SK-N-SH (cell line): ENCODE results near the gene NCAPD3. TPM values are rescaled to one million over a fixed set of nuclear protein-coding genes. Genes with fewer than 3 reads are reported as not detected.

Experiments used
- CTCF ChIA-PET: fragments of 300-600, 350-600 bp; formaldehyde crosslinking; extraction: SDS; loops from one replicate; lab custom pipeline; 2021; lab: Yijun Ruan, JAX
- POLR2A ChIA-PET: fragments of 350-600 bp; sonication (Branson Sonifier 250); formaldehyde crosslinking; extraction: SDS; loops from one replicate; lab custom pipeline; 2020; ENCODE audit warnings: antibody characterized with exemption, inconsistent platforms; lab: Yijun Ruan, JAX
- DNase-seq: peaks from one replicate; pipeline ENCODE4 v3.0.0; 2012
- H2AFZ ChIP-seq: fragments of 200-600 bp; sonication (generic); 2 replicates; pipeline ENCODE4 v1.8.1; 2016; ENCODE audit warnings: antibody characterized with exemption, mild to moderate bottlenecking, low read depth
- H3F3A ChIP-seq: fragments of 200-600 bp; sonication (generic); replicated peaks from 2 replicates; pipeline ENCODE3; 2016; ENCODE audit warnings: antibody characterized with exemption, mild to moderate bottlenecking; ENCODE audit not compliant: insufficient read depth
- H3K27ac ChIP-seq, 2 experiments: fragments of 200-500 bp in 1 of 2; fragments of 200-600 bp in 1 of 2; sonication (Bioruptor generic) in 1 of 2; sonication (generic), shearing (Covaris generic) in 1 of 2; 2 replicates each; pipeline versions ENCODE4 v1.5.1 to v1.6.1; 2014 to 2016; ENCODE audit warnings: low read depth in 2 of 2, inconsistent platforms in 1 of 2, low read length in 1 of 2, mild to moderate bottlenecking in 1 of 2, mixed read lengths in 1 of 2
- H3K27me3 ChIP-seq: fragments of 200-600 bp; sonication (generic), shearing (Covaris generic); 2 replicates; pipeline ENCODE4 v1.6.1; 2016; ENCODE audit warnings: mixed run types; ENCODE audit not compliant: insufficient read depth
- H3K36me3 ChIP-seq, 2 experiments: fragments of 200-500 bp in 1 of 2; fragments of 200-600 bp in 1 of 2; sonication (Bioruptor generic) in 1 of 2; sonication (generic) in 1 of 2; replicated peaks in 1 of 2; 2 replicates each; pipeline versions ENCODE3 to v1.5.1; 2014 to 2016; ENCODE audit warnings: low read length in 1 of 2, mild to moderate bottlenecking in 1 of 2; ENCODE audit not compliant: insufficient read depth in 2 of 2, control insufficient read depth in 1 of 2
- H3K4me1 ChIP-seq, 2 experiments: fragments of 200-500 bp in 1 of 2; fragments of 200-600 bp in 1 of 2; sonication (Bioruptor generic) in 1 of 2; sonication (generic), shearing (Covaris generic) in 1 of 2; 2 replicates each; pipeline versions ENCODE4 v1.5.1 to v1.6.1; 2014 to 2016; ENCODE audit warnings: low read depth in 1 of 2, low read length in 1 of 2, mixed run types in 1 of 2; ENCODE audit not compliant: insufficient read depth in 2 of 2, control insufficient read depth in 1 of 2
- H3K4me2 ChIP-seq: fragments of 200-600 bp; sonication (generic), shearing (Covaris generic); 2 replicates; pipeline ENCODE4 v1.6.1; 2017; ENCODE audit warnings: mixed run types
- H3K4me3 ChIP-seq, 2 experiments: fragments of 200-500 bp in 1 of 2; fragments of 200-600 bp in 1 of 2; sonication (Bioruptor generic) in 1 of 2; sonication (generic), shearing (Covaris generic) in 1 of 2; 2 replicates each; pipeline versions ENCODE4 v1.5.1 to v1.8.1; 2014 to 2016; ENCODE audit warnings: low read depth in 2 of 2, inconsistent platforms in 1 of 2, low read length in 1 of 2, mild to moderate bottlenecking in 1 of 2, mixed read lengths in 1 of 2, moderate library complexity in 1 of 2
- H3K79me2 ChIP-seq: fragments of 200-600 bp; sonication (generic); 2 replicates; pipeline ENCODE4 v1.8.1; 2017; ENCODE audit warnings: mild to moderate bottlenecking; ENCODE audit not compliant: insufficient read depth
- H3K9ac ChIP-seq: fragments of 200-600 bp; sonication (generic); 2 replicates; pipeline ENCODE4 v1.6.1; 2017; ENCODE audit warnings: mixed run types
- H3K9me2 ChIP-seq: fragments of 200-600 bp; sonication (generic); 2 replicates; pipeline ENCODE4 v1.6.1; 2017; ENCODE audit warnings: mixed run types
- H3K9me3 ChIP-seq: fragments of 200-600 bp; sonication (generic); 2 replicates; pipeline ENCODE4 v1.6.1; 2017; ENCODE audit warnings: mixed run types, mild to moderate bottlenecking, moderate library complexity
- H4K20me1 ChIP-seq: fragments of 200-600 bp; sonication (generic); 2 replicates; pipeline ENCODE4 v1.6.1; 2017; ENCODE audit warnings: mild to moderate bottlenecking, mixed run types; ENCODE audit not compliant: insufficient read depth
- ELF1 ChIP-seq: IDR thresholded peaks from 2 replicates; pipeline ENCODE4 v1.4.0; 2012
- EZH2phosphoT487 ChIP-seq: fragments of 200-600 bp; sonication (generic); IDR thresholded peaks from 2 replicates; pipeline ENCODE4 v1.6.1; 2017; ENCODE audit warnings: low read depth, mixed run types, mild to moderate bottlenecking, antibody characterized with exemption, moderate library complexity, borderline replicate concordance
- FOSL2 ChIP-seq: IDR thresholded peaks from 2 replicates; pipeline ENCODE4 v1.4.0; 2012; ENCODE audit warnings: low read depth, mild to moderate bottlenecking, moderate library complexity, borderline replicate concordance
- FOXM1 ChIP-seq: IDR thresholded peaks from 2 replicates; pipeline ENCODE4 v1.4.0; 2012; ENCODE audit warnings: low read depth, mild to moderate bottlenecking
- GABPA ChIP-seq: IDR thresholded peaks from 2 replicates; pipeline ENCODE4 v1.4.0; 2012; ENCODE audit warnings: low read depth, mild to moderate bottlenecking
- JUND ChIP-seq: IDR thresholded peaks from 2 replicates; pipeline ENCODE4 v1.4.0; 2012
- NFIC ChIP-seq: IDR thresholded peaks from 2 replicates; pipeline ENCODE4 v1.4.0; 2012; ENCODE audit warnings: borderline replicate concordance
- NRF1 ChIP-seq: IDR thresholded peaks from 2 replicates; pipeline ENCODE4 v1.6.1; 2012; ENCODE audit warnings: low read depth, mild to moderate bottlenecking, low read length
- POLR2AphosphoS5 ChIP-seq: IDR thresholded peaks from 2 replicates; pipeline ENCODE4 v1.6.1; 2012; ENCODE audit warnings: low read depth, low read length
- RCOR1 ChIP-seq: fragments of 150-350 bp; IDR thresholded peaks from 2 replicates; pipeline ENCODE4 v1.6.1; 2017; ENCODE audit warnings: antibody characterized with exemption, low read length
- RXRA ChIP-seq: IDR thresholded peaks from 2 replicates; pipeline ENCODE4 v1.4.0; 2012; ENCODE audit warnings: low read depth, mild to moderate bottlenecking, borderline replicate concordance
- SIN3A ChIP-seq: IDR thresholded peaks from 2 replicates; pipeline ENCODE4 v1.6.1; 2012; ENCODE audit warnings: low read depth, mild to moderate bottlenecking, low read length, moderate library complexity, borderline replicate concordance
- SMC3 ChIP-seq: IDR thresholded peaks from 2 replicates; pipeline ENCODE4 v1.6.1; 2012; ENCODE audit warnings: low read depth, low read length, improper control_type of control experiment
- TCF12 ChIP-seq: IDR thresholded peaks from 2 replicates; pipeline ENCODE4 v1.4.0; 2012
- YY1 ChIP-seq: IDR thresholded peaks from 2 replicates; pipeline ENCODE4 v1.4.0; 2012; ENCODE audit warnings: low read depth, mild to moderate bottlenecking
- WGBS: methylation state at CpG from one replicate; pipeline ENCODE4 v1.1.6; 2017; ENCODE audit warnings: low lambda C conversion rate; 5-methylcytosine and 5-hydroxymethylcytosine counted together
- polyA plus RNA-seq, 3 experiments: library from polyadenylated mRNA; depleted of rRNA; stranded (reverse); fragments of >200 nt; gene quantifications; 2 replicates each; pipeline ENCODE4 v1.2.3, GENCODE V29; 2012
- TF ChIP-seq, protein P1 (sequence below): fragments of 150-350 bp; IDR thresholded peaks from 2 replicates; pipeline ENCODE4 v1.6.1; 2016; ENCODE audit warnings: mild to moderate bottlenecking, low read depth, low read length
- TF ChIP-seq, protein P2 (sequence below): fragments of 200-600 bp; sonication (generic); IDR thresholded peaks from 2 replicates; pipeline ENCODE4 v1.6.1; 2017; ENCODE audit warnings: antibody characterized with exemption, mild to moderate bottlenecking, moderate library complexity
- TF ChIP-seq, protein P3 (sequence below): IDR thresholded peaks from 2 replicates; pipeline ENCODE4; 2012
- TF ChIP-seq, protein P4 (sequence below): IDR thresholded peaks from 2 replicates; pipeline ENCODE4 v1.4.0; 2012; ENCODE audit warnings: low read depth, borderline replicate concordance

NCAPD3 gene
- polyA plus RNA-seq, 1 of the 3 experiments (the other 2 are of a cell fraction): 19.5 TPM

DNA sequence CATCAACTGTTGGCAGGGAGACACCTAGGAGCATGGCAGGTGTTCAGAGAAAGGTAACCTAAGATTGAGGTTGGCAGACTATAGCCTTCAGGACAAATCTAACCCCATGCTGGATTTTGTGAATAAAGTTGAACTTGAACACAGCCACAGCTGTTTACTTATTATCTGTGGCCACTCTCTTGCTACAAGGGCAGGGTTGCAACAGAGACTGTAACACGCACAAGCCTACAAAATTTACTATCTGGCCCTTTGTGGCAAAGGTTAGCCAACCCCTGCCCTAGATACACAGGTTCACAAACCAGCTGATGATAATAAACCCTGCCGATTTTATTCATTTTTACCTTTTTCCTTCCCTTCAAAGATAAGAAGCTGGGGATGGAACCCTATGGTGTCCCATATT is 26.9 kb upstream of the NCAPD3 start:
- Histone ChIP-seq H3K27ac (no peak overlapping the region), H3K9ac (no peak overlapping the region), H3K9me2 (no peaks in the 10 kb centered on the region), H3K27me3 (no peaks in the 10 kb centered on the region), H2AFZ (no peak overlapping the region), H3K36me3 (peaks cover 18 to 56% of the 10 kb centered on the region in 2 experiments), H3K79me2 (peaks cover 33% of the 10 kb centered on the region), H3K9me3 (no peaks in the 10 kb centered on the region), H3K4me1 (peaks cover 4 to 11% of the 10 kb centered on the region in 2 experiments; a peak in 3 of 4 replicates), H3K4me2 (no peak overlapping the region), H3F3A (no peaks in the 10 kb centered on the region), H4K20me1 (no peaks in the 10 kb centered on the region), H3K4me3 (no peak overlapping the region)
- POLR2A ChIA-PET: interaction anchor here (1.0 kb wide), 1 partner anchor 26 kb away, joined by 3 read pairs; the partner anchor contains the start of gene VPS26B
- CTCF ChIA-PET: interaction anchor here (1.1 to 2.5 kb wide), 2 partner anchors 11 kb away, joined by 3 to 8 read pairs; no protein-coding TSS in a partner anchor
- no peak for DNase-seq
- TF ChIP-seq SMC3: no peak
- TF ChIP-seq ELF1: no peak
- TF ChIP-seq NFIC: no peak
- TF ChIP-seq FOSL2: no peak
- TF ChIP-seq NRF1: no peak
- WGBS: 74% methylated on average over 2 of the region's 2 CpGs

DNA sequence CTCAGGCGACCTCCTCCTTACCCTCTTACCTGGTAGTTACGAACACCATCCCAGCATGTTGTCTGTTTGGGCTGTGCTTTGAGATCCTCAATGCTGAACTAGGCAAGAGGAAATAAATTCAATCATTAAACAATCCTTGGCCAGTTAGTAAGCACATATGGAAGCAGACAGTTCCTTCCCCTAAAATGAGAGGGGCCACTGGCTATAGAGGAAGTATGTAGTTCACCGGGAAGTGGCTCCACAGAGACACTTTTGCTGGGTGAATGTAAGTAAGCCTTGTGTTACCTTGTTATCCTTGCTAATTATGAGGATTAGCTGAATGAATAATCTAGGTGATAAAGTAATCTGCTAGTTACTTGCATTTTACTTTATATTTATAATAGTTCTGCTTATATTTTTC is 26.5 kb upstream of the NCAPD3 start:
- DNase-seq: no peak
- Histone ChIP-seq H4K20me1 (no peaks in the 10 kb centered on the region), H3K4me1 (peaks cover 4 to 11% of the 10 kb centered on the region in 2 experiments; a peak in 3 of 4 replicates), H3K9me3 (no peaks in the 10 kb centered on the region), H3K4me2 (no peak overlapping the region), H3K4me3 (no peak overlapping the region), H3K27me3 (no peaks in the 10 kb centered on the region), H2AFZ (no peak overlapping the region), H3K9me2 (no peaks in the 10 kb centered on the region), H3K27ac (no peak overlapping the region), H3K9ac (no peak overlapping the region), H3F3A (no peaks in the 10 kb centered on the region), H3K79me2 (peaks cover 28% of the 10 kb centered on the region), H3K36me3 (peaks cover 18 to 60% of the 10 kb centered on the region in 2 experiments)
- CTCF ChIA-PET: interaction anchor here (2.5 kb wide), 1 partner anchor 11 kb away, joined by 8 read pairs; no protein-coding TSS in a partner anchor
- POLR2A ChIA-PET: interaction anchor here (1.0 kb wide), 1 partner anchor 26 kb away, joined by 3 read pairs; the partner anchor contains the start of gene VPS26B
- TF ChIP-seq JUND: no peak
- TF ChIP-seq GABPA: no peak
- TF ChIP-seq SIN3A: no peak
- TF ChIP-seq, protein P1, sequence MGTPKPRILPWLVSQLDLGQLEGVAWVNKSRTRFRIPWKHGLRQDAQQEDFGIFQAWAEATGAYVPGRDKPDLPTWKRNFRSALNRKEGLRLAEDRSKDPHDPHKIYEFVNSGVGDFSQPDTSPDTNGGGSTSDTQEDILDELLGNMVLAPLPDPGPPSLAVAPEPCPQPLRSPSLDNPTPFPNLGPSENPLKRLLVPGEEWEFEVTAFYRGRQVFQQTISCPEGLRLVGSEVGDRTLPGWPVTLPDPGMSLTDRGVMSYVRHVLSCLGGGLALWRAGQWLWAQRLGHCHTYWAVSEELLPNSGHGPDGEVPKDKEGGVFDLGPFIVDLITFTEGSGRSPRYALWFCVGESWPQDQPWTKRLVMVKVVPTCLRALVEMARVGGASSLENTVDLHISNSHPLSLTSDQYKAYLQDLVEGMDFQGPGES: no peak
- TF ChIP-seq, protein P2, sequence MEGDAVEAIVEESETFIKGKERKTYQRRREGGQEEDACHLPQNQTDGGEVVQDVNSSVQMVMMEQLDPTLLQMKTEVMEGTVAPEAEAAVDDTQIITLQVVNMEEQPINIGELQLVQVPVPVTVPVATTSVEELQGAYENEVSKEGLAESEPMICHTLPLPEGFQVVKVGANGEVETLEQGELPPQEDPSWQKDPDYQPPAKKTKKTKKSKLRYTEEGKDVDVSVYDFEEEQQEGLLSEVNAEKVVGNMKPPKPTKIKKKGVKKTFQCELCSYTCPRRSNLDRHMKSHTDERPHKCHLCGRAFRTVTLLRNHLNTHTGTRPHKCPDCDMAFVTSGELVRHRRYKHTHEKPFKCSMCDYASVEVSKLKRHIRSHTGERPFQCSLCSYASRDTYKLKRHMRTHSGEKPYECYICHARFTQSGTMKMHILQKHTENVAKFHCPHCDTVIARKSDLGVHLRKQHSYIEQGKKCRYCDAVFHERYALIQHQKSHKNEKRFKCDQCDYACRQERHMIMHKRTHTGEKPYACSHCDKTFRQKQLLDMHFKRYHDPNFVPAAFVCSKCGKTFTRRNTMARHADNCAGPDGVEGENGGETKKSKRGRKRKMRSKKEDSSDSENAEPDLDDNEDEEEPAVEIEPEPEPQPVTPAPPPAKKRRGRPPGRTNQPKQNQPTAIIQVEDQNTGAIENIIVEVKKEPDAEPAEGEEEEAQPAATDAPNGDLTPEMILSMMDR: no peak
- no peak for TF ChIP-seq TCF12
- TF ChIP-seq, protein P3, sequence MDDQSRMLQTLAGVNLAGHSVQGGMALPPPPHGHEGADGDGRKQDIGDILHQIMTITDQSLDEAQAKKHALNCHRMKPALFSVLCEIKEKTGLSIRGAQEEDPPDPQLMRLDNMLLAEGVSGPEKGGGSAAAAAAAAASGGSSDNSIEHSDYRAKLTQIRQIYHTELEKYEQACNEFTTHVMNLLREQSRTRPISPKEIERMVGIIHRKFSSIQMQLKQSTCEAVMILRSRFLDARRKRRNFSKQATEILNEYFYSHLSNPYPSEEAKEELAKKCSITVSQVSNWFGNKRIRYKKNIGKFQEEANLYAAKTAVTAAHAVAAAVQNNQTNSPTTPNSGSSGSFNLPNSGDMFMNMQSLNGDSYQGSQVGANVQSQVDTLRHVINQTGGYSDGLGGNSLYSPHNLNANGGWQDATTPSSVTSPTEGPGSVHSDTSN: no peak
- TF ChIP-seq, protein P4, sequence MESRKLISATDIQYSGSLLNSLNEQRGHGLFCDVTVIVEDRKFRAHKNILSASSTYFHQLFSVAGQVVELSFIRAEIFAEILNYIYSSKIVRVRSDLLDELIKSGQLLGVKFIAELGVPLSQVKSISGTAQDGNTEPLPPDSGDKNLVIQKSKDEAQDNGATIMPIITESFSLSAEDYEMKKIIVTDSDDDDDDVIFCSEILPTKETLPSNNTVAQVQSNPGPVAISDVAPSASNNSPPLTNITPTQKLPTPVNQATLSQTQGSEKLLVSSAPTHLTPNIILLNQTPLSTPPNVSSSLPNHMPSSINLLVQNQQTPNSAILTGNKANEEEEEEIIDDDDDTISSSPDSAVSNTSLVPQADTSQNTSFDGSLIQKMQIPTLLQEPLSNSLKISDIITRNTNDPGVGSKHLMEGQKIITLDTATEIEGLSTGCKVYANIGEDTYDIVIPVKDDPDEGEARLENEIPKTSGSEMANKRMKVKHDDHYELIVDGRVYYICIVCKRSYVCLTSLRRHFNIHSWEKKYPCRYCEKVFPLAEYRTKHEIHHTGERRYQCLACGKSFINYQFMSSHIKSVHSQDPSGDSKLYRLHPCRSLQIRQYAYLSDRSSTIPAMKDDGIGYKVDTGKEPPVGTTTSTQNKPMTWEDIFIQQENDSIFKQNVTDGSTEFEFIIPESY: no peak
- TF ChIP-seq YY1: no peak
- TF ChIP-seq FOXM1: no peak
- TF ChIP-seq FOSL2: no peak
- TF ChIP-seq RXRA: no peak
- no peak for TF ChIP-seq EZH2phosphoT487
- no peak for TF ChIP-seq POLR2AphosphoS5
- no peak for TF ChIP-seq RCOR1
- WGBS: 87% methylated on average over 3 of the region's 3 CpGs
